K562 (cell line): ENCODE results near the gene SCART1. TPM values are rescaled to one million over a fixed set of nuclear protein-coding genes. Genes with fewer than 3 reads are reported as not detected.
"Not testable (repeated sequence)": the region's sequence is repeated elsewhere in the genome, so short reads cannot be mapped to it uniquely, and the experiment has no call there.

Experiments used
- ATAC-seq: fragments of 200-7000 bp; cut with Tn5 transposase; 3 replicates; pipeline ENCODE4 v1.9.1; 2020; ENCODE audit warnings: moderate library complexity
- BruUV-seq: library from RNA; stranded (reverse); fragments of 400-500 nt; replicated peaks from 2 replicates; lab custom pipeline; 2021; lab: Mats Ljungman, UMichigan
- CTCF ChIA-PET: fragments of 300-600 bp; formaldehyde crosslinking; extraction: SDS; loops from one replicate; lab custom pipeline; 2021; ENCODE audit warnings: low intra/inter-chr PET ratio; lab: Yijun Ruan, JAX
- POLR2A ChIA-PET: fragments of 300-600, 350-650 bp; sonication (Branson Sonifier 250); formaldehyde crosslinking; extraction: SDS; loops from one replicate; lab custom pipeline; 2021; ENCODE audit warnings: antibody characterized with exemption, inconsistent platforms; lab: Yijun Ruan, JAX
- DNase-seq, 4 experiments: peaks; one replicate each; pipeline versions ENCODE4 v3.0.0 to v3.0.0-alpha.2; 2011 to 2018; ENCODE audit warnings: low spot score in 3 of 4, mixed read lengths in 3 of 4; ENCODE audit errors: extremely low read depth in 1 of 4
- FAIRE-seq: peaks from 2 replicates; lab custom pipeline; 2011; peaks lifted over from hg19 to GRCh38; lab: Jason Lieb, UNC
- H2AFZ ChIP-seq: 2 replicates; pipeline ENCODE4 v1.6.0; 2011; ENCODE audit warnings: low read depth, low read length, control low read depth, inconsistent platforms
- H3K27ac ChIP-seq: fragments of 200-600 bp; 3 replicates; pipeline ENCODE4 v1.8.0; 2011; ENCODE audit warnings: low read depth, mild to moderate bottlenecking, control low read depth, inconsistent platforms, low read length, moderate library complexity, mixed read lengths; ENCODE audit errors: extremely low read depth
- H3K27me3 ChIP-seq, 2 experiments: fragments of 300-600 bp in 1 of 2; 2 replicates in 1 of 2; 3 replicates in 1 of 2; pipeline versions ENCODE4 v1.6.0 to v1.8.0; 2011; ENCODE audit warnings: inconsistent platforms in 2 of 2, low read length in 2 of 2, mild to moderate bottlenecking in 1 of 2, mixed read lengths in 1 of 2, moderate library complexity in 1 of 2; ENCODE audit not compliant: control insufficient read depth in 2 of 2, insufficient read depth in 2 of 2
- H3K36me3 ChIP-seq: fragments of 300-600 bp; 3 replicates; pipeline ENCODE4 v1.8.0; 2011; ENCODE audit warnings: mild to moderate bottlenecking, low read length, inconsistent platforms; ENCODE audit not compliant: control insufficient read depth, insufficient read depth
- H3K4me1 ChIP-seq, 2 experiments: fragments of 200-600 bp in 1 of 2; replicated peaks in 1 of 2; 2 replicates in 1 of 2; 3 replicates in 1 of 2; pipeline versions ENCODE4 v1.5.1 to v1.8.0; 2011; ENCODE audit warnings: inconsistent platforms in 2 of 2, low read length in 2 of 2, mild to moderate bottlenecking in 1 of 2, mixed read lengths in 1 of 2, moderate library complexity in 1 of 2; ENCODE audit not compliant: control insufficient read depth in 2 of 2, insufficient read depth in 2 of 2
- H3K4me2 ChIP-seq: 2 replicates; pipeline ENCODE4 v1.6.1; 2011; ENCODE audit warnings: low read length, control low read depth, inconsistent platforms, mixed read lengths; ENCODE audit not compliant: insufficient read depth
- H3K4me3 ChIP-seq: fragments of 200-600 bp; sonication (generic), shearing (Covaris generic); 2 replicates; pipeline ENCODE4 v1.5.1; 2016; ENCODE audit warnings: control low read depth, inconsistent platforms
- H3K79me2 ChIP-seq: fragments of 200-600 bp; 3 replicates; pipeline ENCODE4 v1.8.0; 2011; ENCODE audit warnings: low read length, inconsistent platforms; ENCODE audit not compliant: control insufficient read depth, insufficient read depth
- H3K9ac ChIP-seq, 2 experiments: 2 replicates each; pipeline versions ENCODE4 v1.6.0 to v1.6.1; 2011; ENCODE audit warnings: low read depth in 2 of 2, low read length in 2 of 2, control low read depth in 1 of 2, inconsistent platforms in 1 of 2, mild to moderate bottlenecking in 1 of 2, mixed read lengths in 1 of 2; ENCODE audit not compliant: insufficient read depth in 1 of 2
- H3K9me1 ChIP-seq: one replicate; pipeline ENCODE4 v1.6.0; 2011; ENCODE audit warnings: inconsistent platforms, mild to moderate bottlenecking, low read length, moderate library complexity; ENCODE audit not compliant: control insufficient read depth, insufficient read depth
- H3K9me3 ChIP-seq: replicated peaks from 2 replicates; pipeline ENCODE4 v1.5.1; 2011; ENCODE audit warnings: low read depth, low read length, inconsistent platforms; ENCODE audit not compliant: control insufficient read depth, insufficient read depth
- H4K20me1 ChIP-seq: replicated peaks from 2 replicates; pipeline ENCODE4 v1.6.1; 2011; ENCODE audit warnings: low read length, inconsistent platforms, mixed read lengths; ENCODE audit not compliant: control insufficient read depth, insufficient read depth
- COPS2 ChIP-seq: fragments of 450-650 bp; conservative IDR thresholded peaks from 2 replicates; pipeline ENCODE4 v1.6.1; 2016; ENCODE audit warnings: mild to moderate bottlenecking, moderate library complexity
- CREBBP ChIP-seq: IDR thresholded peaks from one replicate; pipeline ENCODE4 v1.6.1; 2012; ENCODE audit warnings: low read depth, mild to moderate bottlenecking, control low read depth, inconsistent platforms, low read length
- MEF2A ChIP-seq: IDR thresholded peaks from 2 replicates; pipeline ENCODE4 v1.6.1; 2011; ENCODE audit warnings: low read depth, mild to moderate bottlenecking, low read length, moderate library complexity; ENCODE audit not compliant: control insufficient read depth
- PRDM10 ChIP-seq: fragments of 450-650 bp; IDR thresholded peaks from 2 replicates; pipeline ENCODE4 v1.6.1; 2018; ENCODE audit not compliant: partially characterized antibody
- PRMT5 ChIP-seq: sonication (generic); formaldehyde crosslinking; IDR thresholded peaks from 2 replicates; pipeline ENCODE4 v1.5.0; 2020; ENCODE audit warnings: missing genetic modification reagents
- RBM14 ChIP-seq: fragments of 200-400 bp; formaldehyde crosslinking; IDR thresholded peaks from 2 replicates; pipeline ENCODE4 v1.6.1; 2018; ENCODE audit warnings: low read depth, mild to moderate bottlenecking, low read length, moderate library complexity, borderline replicate concordance; ENCODE audit not compliant: insufficient read depth
- RBM39 ChIP-seq: fragments of 200-400 bp; formaldehyde crosslinking; optimal IDR thresholded peaks from 2 replicates; pipeline ENCODE3; 2018; ENCODE audit warnings: low read depth, low read length
- SMARCC2 ChIP-seq: fragments of 450-650 bp; IDR thresholded peaks from 2 replicates; pipeline ENCODE4 v1.6.1; 2017; ENCODE audit warnings: antibody characterized with exemption, moderate library complexity, mild to moderate bottlenecking, low read depth
- ZNF253 ChIP-seq: fragments of 250-450 bp; sonication (Bioruptor Pico); conservative IDR thresholded peaks from 2 replicates; pipeline ENCODE4 v1.6.1; 2021; ENCODE audit warnings: mild to moderate bottlenecking
- WGBS: fragments of 100-300 bp; shearing (Covaris generic); methylation state at CpG from one replicate; pipeline ENCODE4 v1.1.6; 2016; ENCODE audit warnings: low coverage, mixed read lengths; ENCODE audit not compliant: insufficient coverage; ENCODE audit errors: missing lambda C conversion rate; 5-methylcytosine and 5-hydroxymethylcytosine counted together
- in situ Hi-C: fragments of 300-500 bp; cut with MboI; formaldehyde crosslinking; loops from 4 replicates; pipeline ENCODE4 v1.15.0; 2018; ENCODE audit warnings: inconsistent platforms, mixed read lengths
- intact Hi-C: fragments of 100-400 bp; cut with micrococcal nuclease; formaldehyde crosslinking; loops from 2 replicates; pipeline ENCODE4 v1.14.2; 2022
- polyA plus RNA-seq, 8 experiments: library from polyadenylated mRNA; depleted of rRNA in 4 of 8; stranded (reverse) in 5 of 8; unstranded in 3 of 8; fragments of >200 nt; fragmentation: Nextera tagmentation in 2 of 8; fragmentation: Illumina TruSeq in 1 of 8; extraction: Ambion mirVana in 2 of 8; extraction: Trizol in 1 of 8; gene quantifications; 2 replicates each; pipeline versions ENCODE4 v1.2.1 to v1.2.3, GENCODE V29; 2011 to 2014; ENCODE audit warnings: inconsistent platforms in 1 of 8, missing spikeins in 1 of 8
- total RNA-seq, 7 experiments: library from RNA; depleted of rRNA in 6 of 7; stranded (reverse); fragments of >200 nt in 6 of 7; fragmentation: Illumina TruSeq in 2 of 7; extraction: Trizol in 2 of 7; gene quantifications; 2 replicates each; pipeline versions ENCODE4 v1.2.1 to v1.2.3, GENCODE V29; 2011 to 2021; ENCODE audit warnings: low replicate concordance in 1 of 7
- TF ChIP-seq, protein P1 (sequence below): sonication (generic); formaldehyde crosslinking; IDR thresholded peaks from 2 replicates; pipeline ENCODE4 v1.8.1; 2023; ENCODE audit warnings: mild to moderate bottlenecking, missing genetic modification reagents, moderate library complexity

SCART1 gene
- total and polyA plus RNA-seq, 9 of the 15 experiments (the other 6 are each of a cell fraction or from before 2014, with no cell fraction given) = 0.18 to 6.5 (median 4.5) TPM

DNA sequence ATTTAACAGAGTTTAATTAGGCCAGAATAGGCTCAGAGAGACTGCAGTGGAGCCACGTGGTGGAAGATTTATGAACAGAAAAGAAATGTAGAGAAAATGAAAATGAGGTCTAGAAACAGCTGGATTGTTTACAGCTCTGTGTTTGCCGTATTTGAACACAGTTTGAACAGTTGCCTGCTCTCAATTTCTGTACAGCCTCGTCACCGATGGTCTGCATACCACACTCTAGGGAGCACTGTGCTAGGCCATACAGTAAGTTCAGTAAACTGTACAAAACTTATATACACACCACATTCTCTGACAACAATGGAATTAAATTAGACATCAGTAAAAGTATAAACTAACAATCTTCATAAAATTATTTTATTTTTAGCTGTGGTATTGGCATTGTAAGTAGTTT, 62.3 kb downstream of the SCART1 start:
- BruUV-seq = no TSS peak
- in situ Hi-C loops (no loop called here), intact Hi-C loops (no loop called here)
- Histone ChIP-seq H2AFZ (no peak overlapping the region), H3K4me2 (no peak overlapping the region), H3K27me3 (no peaks in the 10 kb centered on the region), H3K27ac (no peak overlapping the region), H3K4me3 (no peak overlapping the region), H3K9me1 (no peaks in the 10 kb centered on the region), H3K9ac (no peak overlapping the region), H3K79me2 (no peaks in the 10 kb centered on the region), H3K4me1 (peaks cover 0 to 6% of the 10 kb centered on the region in 2 experiments; a peak in 3 of 5 replicates), H3K9me3 (no peaks in the 10 kb centered on the region), H3K36me3 (no peaks in the 10 kb centered on the region), H4K20me1 (no peaks in the 10 kb centered on the region)
- TF ChIP-seq CREBBP (no peak), PRDM10 (no peak), MEF2A (no peak), PRMT5 (CRISPR knock-in tag) (no peak), SMARCC2 (no peak), ZNF253 (CRISPR knock-in tag) (no peak), RBM39 (no peak), RBM14 (no peak), COPS2 (no peak)
- TF ChIP-seq, protein P1, sequence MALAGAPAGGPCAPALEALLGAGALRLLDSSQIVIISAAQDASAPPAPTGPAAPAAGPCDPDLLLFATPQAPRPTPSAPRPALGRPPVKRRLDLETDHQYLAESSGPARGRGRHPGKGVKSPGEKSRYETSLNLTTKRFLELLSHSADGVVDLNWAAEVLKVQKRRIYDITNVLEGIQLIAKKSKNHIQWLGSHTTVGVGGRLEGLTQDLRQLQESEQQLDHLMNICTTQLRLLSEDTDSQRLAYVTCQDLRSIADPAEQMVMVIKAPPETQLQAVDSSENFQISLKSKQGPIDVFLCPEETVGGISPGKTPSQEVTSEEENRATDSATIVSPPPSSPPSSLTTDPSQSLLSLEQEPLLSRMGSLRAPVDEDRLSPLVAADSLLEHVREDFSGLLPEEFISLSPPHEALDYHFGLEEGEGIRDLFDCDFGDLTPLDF (CRISPR knock-in tag) = no peak
- POLR2A ChIA-PET = interaction anchor here (1.0 kb wide), 1 partner anchor 24 kb away, joined by 3 read pairs; no protein-coding TSS in a partner anchor
- FAIRE-seq = no peak
- DNase-seq = no peak
- 1% methylated on average over 4 of the region's 4 CpGs for WGBS
- CTCF ChIA-PET = no interaction called here
- ATAC-seq = no peak

DNA sequence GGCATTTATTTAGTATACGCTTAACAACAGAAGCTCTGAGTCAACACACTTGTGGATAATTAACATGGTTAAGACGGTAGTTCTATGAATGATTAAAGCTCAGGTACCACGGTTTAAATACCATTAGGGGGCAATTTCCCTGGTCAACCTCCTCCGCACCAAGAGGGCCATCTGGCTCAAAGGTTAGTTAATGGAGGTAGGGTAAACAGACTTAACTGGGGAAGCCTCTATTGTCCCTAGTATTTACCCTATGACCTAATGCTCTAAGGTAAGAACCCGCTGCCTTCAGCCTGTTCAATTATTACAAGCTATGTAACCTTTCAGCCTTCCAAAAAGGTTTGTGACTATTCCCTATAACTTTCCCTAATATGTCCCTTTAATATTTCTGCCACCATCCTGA, 64.8 kb downstream of the SCART1 start:
- H3K27ac ChIP-seq, H3K9me1 ChIP-seq, intact Hi-C loops, H3K4me2 ChIP-seq, H2AFZ ChIP-seq, H3K79me2 ChIP-seq, BruUV-seq, DNase-seq, H4K20me1 ChIP-seq, H3K4me3 ChIP-seq, FAIRE-seq, CTCF ChIA-PET, H3K9ac ChIP-seq, H3K4me1 ChIP-seq, ATAC-seq, H3K27me3 ChIP-seq, H3K9me3 ChIP-seq, in situ Hi-C loops, H3K36me3 ChIP-seq: not testable (repeated sequence)
- 1% methylated on average over 5 of the region's 5 CpGs for WGBS
- POLR2A ChIA-PET = interaction anchor here (1.5 kb wide), 1 partner anchor 12 kb away, joined by 6 read pairs; no protein-coding TSS in a partner anchor
